ENCODE results near the gene ATP5F1A. TPM values are rescaled to one million over a fixed set of nuclear protein-coding genes. Genes with fewer than 3 reads are reported as not detected.

ATP5F1A gene
- total RNA-seq, 1 donor from 2014 or later: 1,034 TPM

GRCh38 chr18:46073474-46074331, 24.4 kb downstream of the ATP5F1A start:
- DNase-seq (ENCODE audit: low spot score): peak; percentile 67
- peaks cover 16% of the 10 kb centered on the region for H3F3A ChIP-seq (ENCODE audit: low read depth)
- no peak overlapping the region for H3K4me2 ChIP-seq
- peaks cover 14% of the 10 kb centered on the region for H4K20me1 ChIP-seq (ENCODE audit: low read depth)
- TF ChIP-seq EZH2 (IDR thresholded peaks at IDR 0.05): no peak
- TF ChIP-seq EZH2phosphoT487 (IDR thresholded peaks at IDR 0.05): no peak
- TF ChIP-seq CTCF (IDR thresholded peaks at IDR 0.05): peak; percentile 71
- no peaks in the 10 kb centered on the region for H3K4me1 Mint-ChIP-seq
- H3K4me1 ChIP-seq: no peaks in the 10 kb centered on the region
- no peak overlapping the region for H3K27ac Mint-ChIP-seq
- no peak overlapping the region for H3K4me3 ChIP-seq
- no peak overlapping the region for H3K9ac ChIP-seq
- H3K9me3 Mint-ChIP-seq: no peaks in the 10 kb centered on the region
- H3K27ac ChIP-seq: no peak overlapping the region
- no peaks in the 10 kb centered on the region for H3K36me3 ChIP-seq
- no peaks in the 10 kb centered on the region for H3K36me3 Mint-ChIP-seq
- H3K27me3 ChIP-seq: peaks cover 36% of the 10 kb centered on the region
- H3K4me3 Mint-ChIP-seq: peak overlapping the region; percentile 68
- H2AFZ ChIP-seq (replicated peaks): no peak overlapping the region
- H3K79me2 ChIP-seq (ENCODE audit: low read depth): no peaks in the 10 kb centered on the region
- H3K9me3 ChIP-seq (ENCODE audit: low read depth): no peaks in the 10 kb centered on the region
- peaks cover 2% of the 10 kb centered on the region for H3K27me3 Mint-ChIP-seq (ENCODE audit: insufficient read depth, low read depth)

GRCh38 chr18:46072959-46073358, 25.1 kb downstream of the ATP5F1A start:
- no peaks in the 10 kb centered on the region for H3K79me2 ChIP-seq (ENCODE audit: low read depth)
- H3K4me3 ChIP-seq: no peak overlapping the region
- no peak for TF ChIP-seq EZH2phosphoT487 (IDR thresholded peaks at IDR 0.05)
- TF ChIP-seq EZH2 (IDR thresholded peaks at IDR 0.05): no peak
- no peak for TF ChIP-seq CTCF (IDR thresholded peaks at IDR 0.05)
- H3K9me3 ChIP-seq (ENCODE audit: low read depth): no peaks in the 10 kb centered on the region
- no peak overlapping the region for H3K4me2 ChIP-seq
- H3K36me3 ChIP-seq: no peaks in the 10 kb centered on the region
- no peak overlapping the region for H2AFZ ChIP-seq (replicated peaks)
- peaks cover 36% of the 10 kb centered on the region for H3K27me3 ChIP-seq
- Mint-ChIP-seq H3K36me3 (no peaks in the 10 kb centered on the region), H3K4me1 (no peaks in the 10 kb centered on the region), H3K9me3 (no peaks in the 10 kb centered on the region), H3K27me3 (ENCODE audit: insufficient read depth, low read depth) (peaks cover 2% of the 10 kb centered on the region), H3K27ac (no peak overlapping the region), H3K4me3 (peak overlapping the region; percentile 88)
- no peak for DNase-seq (ENCODE audit: low spot score)
- H4K20me1 ChIP-seq (ENCODE audit: low read depth): peaks cover 14% of the 10 kb centered on the region
- H3K27ac ChIP-seq: no peak overlapping the region
- H3K4me1 ChIP-seq: no peaks in the 10 kb centered on the region
- H3K9ac ChIP-seq: no peak overlapping the region
- peaks cover 16% of the 10 kb centered on the region for H3F3A ChIP-seq (ENCODE audit: low read depth)

- H2AFZ ChIP-seq (replicated peaks): peak overlapping the region; percentile 92
Measured at GRCh38 chr18:46072376-46072867, 25.7 kb downstream of the ATP5F1A start.

More at GRCh38 chr18:46072376-46072867, 25.7 kb downstream of the ATP5F1A start:
- Histone ChIP-seq H3K9me3 (ENCODE audit: low read depth) (no peaks in the 10 kb centered on the region), H3K36me3 (no peaks in the 10 kb centered on the region), H3K9ac (no peak overlapping the region), H3K4me3 (peak overlapping the region; percentile 76), H3K27me3 (peaks cover 36% of the 10 kb centered on the region), H3K79me2 (ENCODE audit: low read depth) (no peaks in the 10 kb centered on the region), H3K27ac (no peak overlapping the region), H3K4me2 (peak overlapping the region; percentile 95), H4K20me1 (ENCODE audit: low read depth) (peaks cover 14% of the 10 kb centered on the region), H3K4me1 (no peaks in the 10 kb centered on the region), H3F3A (ENCODE audit: low read depth) (peaks cover 16% of the 10 kb centered on the region)
- Mint-ChIP-seq H3K4me3 (peak overlapping the region; percentile 88), H3K36me3 (no peaks in the 10 kb centered on the region), H3K9me3 (no peaks in the 10 kb centered on the region), H3K27me3 (ENCODE audit: insufficient read depth, low read depth) (peaks cover 2% of the 10 kb centered on the region), H3K4me1 (no peaks in the 10 kb centered on the region), H3K27ac (no peak overlapping the region)
- DNase-seq (ENCODE audit: low spot score): no peak
- TF ChIP-seq EZH2phosphoT487 (IDR thresholded peaks at IDR 0.05) (no peak), CTCF (IDR thresholded peaks at IDR 0.05) (no peak), EZH2 (IDR thresholded peaks at IDR 0.05) (no peak)

Measured in neural progenitor cell (in vitro differentiated cells).